ENCODE results near the gene ELL. TPM values are rescaled to one million over a fixed set of nuclear protein-coding genes. Genes with fewer than 3 reads are reported as not detected.

The ELL gene
- total RNA-seq, 3 donors from 2014 or later (not counting 1 experiment from before 2014, with no cell fraction given), result 61.1 to 64.3 (median 63.8) TPM

- H3K4me1 Mint-ChIP-seq, result peaks cover 8 to 21% of the 10 kb centered on the region in 2 donors
These were observed 37.8 kb upstream of the ELL start for GRCh38 chr19:18559685-18560084.

GRCh38 chr19:18558604-18559003, 36.7 kb upstream of the ELL start:
- DNase-seq (peak in 1 of 2 donors; percentile 37), ATAC-seq (no peak)
- peak overlapping the region; percentile 94 for H3K4me3 ChIP-seq (ENCODE audit: low read length)
- H3K27ac Mint-ChIP-seq, result peak overlapping the region; percentile 83 to 91
- no peaks in the 10 kb centered on the region for H3K27me3 Mint-ChIP-seq (ENCODE audit: low read depth in 2 of 2)
- H3K36me3 ChIP-seq (ENCODE audit: control insufficient read depth, insufficient read depth, low read length), result peaks cover 14% of the 10 kb centered on the region
- H3K4me1 Mint-ChIP-seq, result peaks cover 8 to 21% of the 10 kb centered on the region in 2 donors
- H3K4me3 Mint-ChIP-seq, result peak overlapping the region; percentile 88
- intact Hi-C loops (cut with micrococcal nuclease), result no loop called here
- peak overlapping the region; percentile 98 for H3K27ac ChIP-seq (ENCODE audit: low read length)
- H3K9me3 Mint-ChIP-seq, result no peaks in the 10 kb centered on the region
- H3K27me3 ChIP-seq (ENCODE audit: control insufficient read depth, insufficient read depth, low read length), result no peaks in the 10 kb centered on the region
- H3K4me1 ChIP-seq (ENCODE audit: control insufficient read depth, insufficient read depth, low read length), result peaks cover 21% of the 10 kb centered on the region
- no peaks in the 10 kb centered on the region for H3K36me3 Mint-ChIP-seq
- no peaks in the 10 kb centered on the region for H3K9me3 ChIP-seq (ENCODE audit: control insufficient read depth, insufficient read depth, low read length)
- TF ChIP-seq CTCF (IDR thresholded peaks at IDR 0.05), result no peak
- whole genome bisulfite sequencing (ENCODE audit: insufficient coverage), result 67% methylated on average over 3 of the region's 3 CpGs

More at GRCh38 chr19:18559685-18560084, 37.8 kb upstream of the ELL start:
- ATAC-seq (no peak), DNase-seq (no peak)
- no peak overlapping the region for H3K4me3 ChIP-seq (ENCODE audit: low read length)
- H3K36me3 ChIP-seq (ENCODE audit: control insufficient read depth, insufficient read depth, low read length), result peaks cover 23% of the 10 kb centered on the region
- Mint-ChIP-seq H3K9me3 (no peaks in the 10 kb centered on the region), H3K27me3 (ENCODE audit: low read depth in 2 of 2) (no peaks in the 10 kb centered on the region), H3K27ac (peak overlapping the region; percentile 83 to 91), H3K4me3 (peak overlapping the region; percentile 88), H3K36me3 (no peaks in the 10 kb centered on the region)
- TF ChIP-seq CTCF (IDR thresholded peaks at IDR 0.05), result no peak
- H3K4me1 ChIP-seq (ENCODE audit: control insufficient read depth, insufficient read depth, low read length), result peaks cover 21% of the 10 kb centered on the region
- H3K9me3 ChIP-seq (ENCODE audit: control insufficient read depth, insufficient read depth, low read length), result no peaks in the 10 kb centered on the region
- intact Hi-C loops (cut with micrococcal nuclease), result no loop called here
- peak overlapping the region; percentile 42 for H3K27ac ChIP-seq (ENCODE audit: low read length)
- 63% methylated on average over 5 of the region's 5 CpGs for WGBS (ENCODE audit: insufficient coverage)
- H3K27me3 ChIP-seq (ENCODE audit: control insufficient read depth, insufficient read depth, low read length), result no peaks in the 10 kb centered on the region

- peak overlapping the region; percentile 88 for H3K4me3 Mint-ChIP-seq
- peak in 1 of 2 donors; percentile 40 for DNase-seq
- no peak for TF ChIP-seq CTCF (IDR thresholded peaks at IDR 0.05)
- Histone ChIP-seq H3K27ac (ENCODE audit: low read length) (peak overlapping the region; percentile 98), H3K9me3 (ENCODE audit: control insufficient read depth, insufficient read depth, low read length) (no peaks in the 10 kb centered on the region), H3K36me3 (ENCODE audit: control insufficient read depth, insufficient read depth, low read length) (peaks cover 11% of the 10 kb centered on the region), H3K27me3 (ENCODE audit: control insufficient read depth, insufficient read depth, low read length) (no peaks in the 10 kb centered on the region), H3K4me3 (ENCODE audit: low read length) (peak overlapping the region; percentile 94), H3K4me1 (ENCODE audit: control insufficient read depth, insufficient read depth, low read length) (peaks cover 21% of the 10 kb centered on the region)
- no peak for ATAC-seq
- no peaks in the 10 kb centered on the region for H3K27me3 Mint-ChIP-seq (ENCODE audit: low read depth in 2 of 2)
- no peaks in the 10 kb centered on the region for H3K36me3 Mint-ChIP-seq
- no peaks in the 10 kb centered on the region for H3K9me3 Mint-ChIP-seq
- intact Hi-C loops (cut with micrococcal nuclease), result no loop called here
- WGBS (ENCODE audit: insufficient coverage), result 16% methylated on average over 11 of the region's 11 CpGs
- peaks cover 8 to 21% of the 10 kb centered on the region in 2 donors for H3K4me1 Mint-ChIP-seq
- H3K27ac Mint-ChIP-seq, result peak overlapping the region; percentile 83 to 91
These were observed 36.3 kb upstream of the ELL start for GRCh38 chr19:18558202-18558555.

Data from natural killer cell (primary cell).